ENCODE data around the gene CDKN1C. TPM values are rescaled to one million over a fixed set of nuclear protein-coding genes. Genes with fewer than 3 reads are reported as not detected.

CDKN1C gene
- total and polyA plus RNA-seq, 9 donors = 72.3 to 363 (median 211) TPM

DNA sequence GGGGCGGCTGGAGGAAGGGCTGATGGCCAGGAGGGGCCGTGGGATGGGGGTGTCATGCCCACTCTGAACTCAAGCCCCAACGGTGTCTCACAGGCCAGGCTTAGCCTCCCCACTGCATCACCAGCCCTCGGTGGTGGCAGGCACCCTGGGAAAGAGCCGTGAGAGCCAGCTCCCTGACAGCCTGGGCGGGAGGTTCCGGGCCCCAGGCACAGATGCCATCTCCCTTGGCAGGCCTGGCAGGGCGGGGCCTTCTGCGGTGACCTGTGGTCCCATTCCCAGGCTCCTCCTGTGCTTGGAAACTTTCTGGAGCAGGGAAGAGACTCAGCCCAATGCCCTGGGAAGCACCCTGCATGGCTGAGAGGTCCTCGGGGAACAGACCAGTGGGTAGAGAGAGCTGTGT is 38.8 kb upstream of the CDKN1C start:
- Histone ChIP-seq H3K36me3 (no peaks in the 10 kb centered on the region), H3K4me3 (no peak overlapping the region), H3K9me3 (no peaks in the 10 kb centered on the region), H3K27me3 (no peaks in the 10 kb centered on the region), H3K27ac (no peak overlapping the region), H3K4me1 (ENCODE audit: insufficient read depth) (no peaks in the 10 kb centered on the region)
- TF ChIP-seq, protein P1, sequence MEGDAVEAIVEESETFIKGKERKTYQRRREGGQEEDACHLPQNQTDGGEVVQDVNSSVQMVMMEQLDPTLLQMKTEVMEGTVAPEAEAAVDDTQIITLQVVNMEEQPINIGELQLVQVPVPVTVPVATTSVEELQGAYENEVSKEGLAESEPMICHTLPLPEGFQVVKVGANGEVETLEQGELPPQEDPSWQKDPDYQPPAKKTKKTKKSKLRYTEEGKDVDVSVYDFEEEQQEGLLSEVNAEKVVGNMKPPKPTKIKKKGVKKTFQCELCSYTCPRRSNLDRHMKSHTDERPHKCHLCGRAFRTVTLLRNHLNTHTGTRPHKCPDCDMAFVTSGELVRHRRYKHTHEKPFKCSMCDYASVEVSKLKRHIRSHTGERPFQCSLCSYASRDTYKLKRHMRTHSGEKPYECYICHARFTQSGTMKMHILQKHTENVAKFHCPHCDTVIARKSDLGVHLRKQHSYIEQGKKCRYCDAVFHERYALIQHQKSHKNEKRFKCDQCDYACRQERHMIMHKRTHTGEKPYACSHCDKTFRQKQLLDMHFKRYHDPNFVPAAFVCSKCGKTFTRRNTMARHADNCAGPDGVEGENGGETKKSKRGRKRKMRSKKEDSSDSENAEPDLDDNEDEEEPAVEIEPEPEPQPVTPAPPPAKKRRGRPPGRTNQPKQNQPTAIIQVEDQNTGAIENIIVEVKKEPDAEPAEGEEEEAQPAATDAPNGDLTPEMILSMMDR (IDR thresholded peaks at IDR 0.05) = no peak
- TF ChIP-seq EP300 (IDR thresholded peaks at IDR 0.05) (no peak), POLR2A (IDR thresholded peaks at IDR 0.05) (no peak)
- intact Hi-C loops (cut with DNase I) = no loop called here
- 65 to 81% (median 79%) methylated on average over 10 of the region's 10 CpGs for WGBS, 3 donors
- no peak for DNase-seq

DNA sequence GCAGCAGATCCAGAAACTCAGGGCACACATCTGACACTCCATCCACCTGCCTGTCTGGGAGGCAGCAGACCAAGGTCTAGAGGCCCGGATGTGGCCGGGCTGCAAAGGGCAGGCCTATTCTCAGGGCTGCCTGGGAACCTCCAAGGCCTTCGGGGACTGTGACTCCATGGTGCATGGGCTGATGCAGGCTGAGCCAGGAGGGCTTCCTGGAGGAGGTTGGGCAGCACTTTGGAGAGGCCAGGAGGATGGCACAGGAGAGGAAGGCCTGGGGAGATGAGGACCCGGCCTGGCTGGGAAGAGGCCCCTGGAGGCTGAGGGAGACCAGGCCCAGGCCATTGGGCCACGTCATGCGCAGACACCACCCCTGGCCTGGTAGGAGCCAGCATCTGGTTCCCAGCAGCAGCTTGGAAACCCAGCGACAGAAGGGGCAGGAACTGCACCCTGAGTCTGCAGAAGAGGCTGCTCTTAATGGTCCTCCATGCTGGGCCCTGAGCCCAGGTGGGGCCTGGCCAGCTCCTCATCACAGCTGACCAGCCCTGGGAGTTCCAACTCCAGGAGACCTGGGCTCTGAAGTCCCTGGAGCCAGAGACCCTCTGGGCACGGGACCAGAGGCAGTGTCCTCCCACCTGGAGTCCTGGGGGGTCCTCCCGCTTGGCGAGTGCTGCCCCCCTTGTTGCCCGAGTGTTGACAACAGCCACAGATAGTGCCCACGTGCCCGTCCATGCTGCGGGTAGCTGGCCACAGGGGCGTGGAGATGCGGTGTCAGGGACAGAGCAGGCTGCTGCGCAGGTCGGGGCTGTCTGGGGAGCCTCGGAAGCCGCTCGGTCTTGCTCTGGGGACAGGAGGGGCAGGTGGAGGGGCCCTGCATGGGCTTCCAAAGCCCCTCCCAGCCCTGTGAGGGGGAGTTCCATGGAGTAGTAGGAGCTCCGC is 38.1 kb upstream of the CDKN1C start:
- intact Hi-C loops (cut with DNase I) = no loop called here
- H3K27ac ChIP-seq = no peak overlapping the region
- WGBS, 3 donors = 80 to 90% (median 89%) methylated on average over 18 to 22 of the region's 22 CpGs
- H3K27me3 ChIP-seq = no peaks in the 10 kb centered on the region
- DNase-seq = no peak
- TF ChIP-seq EP300 (IDR thresholded peaks at IDR 0.05) (no peak), POLR2A (IDR thresholded peaks at IDR 0.05) (peak; percentile 11)
- H3K36me3 ChIP-seq = no peaks in the 10 kb centered on the region
- no peaks in the 10 kb centered on the region for H3K9me3 ChIP-seq
- no peaks in the 10 kb centered on the region for H3K4me1 ChIP-seq (ENCODE audit: insufficient read depth)
- H3K4me3 ChIP-seq = no peak overlapping the region

DNA sequence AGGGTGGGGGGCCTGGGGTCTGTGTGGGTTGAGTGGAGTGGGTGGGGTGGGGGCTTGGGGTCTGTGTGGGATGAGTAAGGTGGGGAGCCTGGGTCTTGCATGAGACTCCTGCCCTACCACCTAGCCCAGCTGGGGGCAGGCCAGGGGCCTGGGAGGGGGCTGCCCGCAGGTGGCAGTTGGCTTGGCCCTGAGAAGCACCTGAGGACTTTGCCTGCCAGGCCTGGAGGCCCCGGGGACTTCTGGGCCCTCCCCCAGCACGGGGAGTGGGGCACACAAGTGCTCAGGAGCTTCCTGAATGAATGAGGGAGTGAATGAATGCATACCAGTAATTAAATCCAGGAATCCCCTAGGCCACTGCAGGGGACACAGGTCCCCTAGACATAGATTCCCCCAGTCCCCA is 37.1 kb upstream of the CDKN1C start:
- intact Hi-C loops (cut with DNase I) = no loop called here
- Histone ChIP-seq H3K4me1 (ENCODE audit: insufficient read depth) (no peaks in the 10 kb centered on the region), H3K4me3 (no peak overlapping the region), H3K27me3 (no peaks in the 10 kb centered on the region), H3K27ac (no peak overlapping the region), H3K36me3 (no peaks in the 10 kb centered on the region), H3K9me3 (no peaks in the 10 kb centered on the region)
- 70 to 83% (median 72%) methylated on average over 3 of the region's 3 CpGs for WGBS, 3 donors
- TF ChIP-seq EP300 (IDR thresholded peaks at IDR 0.05) (no peak), POLR2A (IDR thresholded peaks at IDR 0.05) (no peak)
- TF ChIP-seq, protein P1 (IDR thresholded peaks at IDR 0.05) = no peak
- DNase-seq = no peak

DNA sequence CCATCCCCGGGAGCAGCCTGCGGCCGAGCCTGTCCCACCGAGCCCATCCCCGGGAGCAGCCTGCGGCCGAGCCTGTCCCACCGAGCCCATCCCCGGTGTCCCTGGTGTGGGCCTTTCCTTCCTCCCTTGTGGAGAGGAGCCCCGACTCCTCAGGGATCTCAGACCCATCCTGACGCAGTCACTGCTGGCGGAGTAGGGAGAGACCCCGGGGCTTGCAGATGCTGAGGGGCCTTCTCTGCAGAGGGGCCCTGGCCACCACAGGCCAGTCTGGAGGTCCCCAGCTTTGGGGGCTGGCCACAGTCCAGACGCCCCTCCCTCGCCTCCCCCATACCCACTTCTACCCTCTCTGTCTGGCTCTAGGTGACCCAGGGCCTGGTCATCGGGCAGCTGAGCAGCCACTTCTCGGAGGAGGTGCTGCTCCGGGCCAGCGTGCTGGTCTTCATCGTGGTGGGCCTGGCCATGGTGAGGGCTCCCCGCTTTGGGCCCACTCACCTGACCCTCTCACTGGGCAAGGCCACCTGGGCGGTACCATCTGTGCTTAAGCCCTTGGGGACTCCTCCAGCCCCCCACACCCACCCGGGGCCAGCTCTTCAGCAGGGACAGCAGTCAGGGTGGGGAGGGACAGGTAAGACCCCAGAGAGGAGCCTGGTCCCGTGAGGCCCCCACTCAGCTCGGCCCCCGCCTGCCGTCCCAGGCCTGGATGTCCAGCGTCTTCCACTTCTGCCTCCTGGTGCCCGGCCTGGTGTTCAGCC is 36.3 kb upstream of the CDKN1C start:
- intact Hi-C loops (cut with DNase I) = no loop called here
- Histone ChIP-seq H3K9me3 (no peaks in the 10 kb centered on the region), H3K4me1 (ENCODE audit: insufficient read depth) (no peaks in the 10 kb centered on the region)

More for the DNA sequence above, 36.3 kb upstream of the CDKN1C start:
- Histone ChIP-seq H3K27me3 (no peaks in the 10 kb centered on the region), H3K36me3 (no peaks in the 10 kb centered on the region), H3K27ac (no peak overlapping the region), H3K4me3 (no peak overlapping the region)
- DNase-seq = no peak
- WGBS, 3 donors = 89 to 91% (median 90%) methylated on average over 12 to 28 of the region's 29 CpGs
- TF ChIP-seq EP300 (IDR thresholded peaks at IDR 0.05) (no peak), POLR2A (IDR thresholded peaks at IDR 0.05) (no peak)
- TF ChIP-seq, protein P1 (IDR thresholded peaks at IDR 0.05) = no peak
